K562 (cell line): ENCODE measurements around the gene DCTN1. TPM values are rescaled to one million over a fixed set of nuclear protein-coding genes. Genes with fewer than 3 reads are reported as not detected.

Source experiments
- DEAF1 ChIP-seq: fragments of 450-650 bp; formaldehyde crosslinking; IDR thresholded peaks from 2 replicates; pipeline ENCODE4 v1.4.0; 2020; ENCODE audit warnings: mild to moderate bottlenecking, moderate library complexity
- FOXP4 ChIP-seq: sonication (generic); formaldehyde crosslinking; IDR thresholded peaks from 2 replicates; pipeline ENCODE4 v1.8.0; 2022; ENCODE audit warnings: mild to moderate bottlenecking, missing genetic modification reagents, borderline replicate concordance
- GATAD2B ChIP-seq: fragments of 450-650 bp; IDR thresholded peaks from 2 replicates; pipeline ENCODE4 v1.6.1; 2017; ENCODE audit warnings: mild to moderate bottlenecking, borderline replicate concordance
- HCFC1 ChIP-seq: IDR thresholded peaks from 2 replicates; pipeline ENCODE4 v1.6.1; 2012; ENCODE audit warnings: low read depth, low read length, improper control_type of control experiment
- HLTF ChIP-seq: fragments of 450-650 bp; IDR thresholded peaks from 2 replicates; pipeline ENCODE4 v1.6.1; 2016
- KLF16 ChIP-seq: IDR thresholded peaks from 2 replicates; pipeline ENCODE4 v1.6.1; 2016; ENCODE audit warnings: antibody characterized with exemption
- MNT ChIP-seq, 2 experiments: fragments of 450-650 bp; conservative IDR thresholded peaks; 2 replicates each; pipeline ENCODE4 v1.6.1; 2017; ENCODE audit warnings: mild to moderate bottlenecking in 2 of 2, moderate library complexity in 2 of 2
- NFYB ChIP-seq: IDR thresholded peaks from 2 replicates; pipeline ENCODE4 v1.6.1; 2011; ENCODE audit warnings: mild to moderate bottlenecking, moderate library complexity; ENCODE audit not compliant: insufficient read length; ENCODE audit errors: extremely low read depth
- RAD21 ChIP-seq, 2 experiments: fragments of 250-450 bp in 1 of 2; fragments of 450-650 bp in 1 of 2; sonication (Bioruptor Pico) in 1 of 2; formaldehyde crosslinking in 1 of 2; IDR thresholded peaks in 1 of 2; conservative IDR thresholded peaks in 1 of 2; 2 replicates each; pipeline versions ENCODE4 v1.4.0 to v1.8.0; 2020 to 2022; ENCODE audit warnings: mild to moderate bottlenecking in 2 of 2, moderate library complexity in 1 of 2
- RBM25 ChIP-seq: fragments of 200-400 bp; formaldehyde crosslinking; IDR thresholded peaks from 2 replicates; pipeline ENCODE4 v1.6.1; 2018; ENCODE audit warnings: low read length, low read depth, moderate library complexity; ENCODE audit not compliant: severe bottlenecking
- RCOR1 ChIP-seq, 2 experiments: IDR thresholded peaks; 2 replicates each; pipeline ENCODE4 v1.6.1; 2012; ENCODE audit warnings: low read depth in 2 of 2, low read length in 2 of 2, borderline replicate concordance in 1 of 2, improper control_type of control experiment in 1 of 2
- SIX5 ChIP-seq, 2 experiments: IDR thresholded peaks; 2 replicates each; pipeline ENCODE4 v1.6.1; 2011; ENCODE audit warnings: low read length in 2 of 2, borderline replicate concordance in 1 of 2, low read depth in 1 of 2, mild to moderate bottlenecking in 1 of 2, moderate library complexity in 1 of 2; ENCODE audit not compliant: insufficient read depth in 1 of 2
- STAT6 ChIP-seq: sonication (generic); formaldehyde crosslinking; IDR thresholded peaks from 2 replicates; pipeline ENCODE4 v1.8.1; 2023; ENCODE audit warnings: mild to moderate bottlenecking, missing genetic modification reagents
- TAF15 ChIP-seq: fragments of 200-400 bp; formaldehyde crosslinking; IDR thresholded peaks from 2 replicates; pipeline ENCODE4 v1.6.1; 2017; ENCODE audit warnings: mild to moderate bottlenecking, low read depth, low read length, moderate library complexity
- WHSC1 ChIP-seq: IDR thresholded peaks from one replicate; pipeline ENCODE4 v1.6.1; 2012; ENCODE audit warnings: low read length, control low read depth, inconsistent platforms
- ZNF696 ChIP-seq: fragments of 250-450 bp; sonication (Bioruptor Pico); conservative IDR thresholded peaks from 2 replicates; pipeline ENCODE4 v1.4.0; 2020; ENCODE audit warnings: mild to moderate bottlenecking, moderate library complexity
- ZNF740 ChIP-seq, 3 experiments: fragments of 200-800 bp in 1 of 3; sonication (Bioruptor generic) in 1 of 3; sonication (generic) in 1 of 3; formaldehyde crosslinking in 1 of 3; IDR thresholded peaks; 2 replicates each; pipeline versions ENCODE4 v1.6.1 to v1.8.0; 2016 to 2022; ENCODE audit warnings: mild to moderate bottlenecking in 2 of 3, missing compliant biosample characterization in 2 of 3, missing genetic modification characterization in 2 of 3, missing genetic modification reagents in 1 of 3
- polyA plus RNA-seq, 8 experiments: library from polyadenylated mRNA; depleted of rRNA in 4 of 8; stranded (reverse) in 5 of 8; unstranded in 3 of 8; fragments of >200 nt; fragmentation: Nextera tagmentation in 2 of 8; fragmentation: Illumina TruSeq in 1 of 8; extraction: Ambion mirVana in 2 of 8; extraction: Trizol in 1 of 8; gene quantifications; 2 replicates each; pipeline versions ENCODE4 v1.2.1 to v1.2.3, GENCODE V29; 2011 to 2014; ENCODE audit warnings: inconsistent platforms in 1 of 8, missing spikeins in 1 of 8
- total RNA-seq, 7 experiments: library from RNA; depleted of rRNA in 6 of 7; stranded (reverse); fragments of >200 nt in 6 of 7; fragmentation: Illumina TruSeq in 2 of 7; extraction: Trizol in 2 of 7; gene quantifications; 2 replicates each; pipeline versions ENCODE4 v1.2.1 to v1.2.3, GENCODE V29; 2011 to 2021; ENCODE audit warnings: low replicate concordance in 1 of 7

The DCTN1 gene
- total and polyA plus RNA-seq, 9 of the 15 experiments (the other 6 are each of a cell fraction or from before 2014, with no cell fraction given) = 23.9 to 71.7 (median 45.0) TPM

GRCh38 chr2:74421221-74421870, 41.2 kb upstream of the DCTN1 start, which contains the start of the genes C2orf81 and WDR54 (continued):
- TF ChIP-seq MNT (conservative IDR thresholded peaks at IDR 0.05) (peak; percentile 40 to 55; a peak in 2 of 4 replicates), ZNF696 (no peak), RAD21 (CRISPR knock-in tag; conservative IDR thresholded peaks at IDR 0.05 in 1 of 2, IDR thresholded peaks at IDR 0.05 in 1 of 2) (no peak), WHSC1 (no peak), RCOR1 (IDR thresholded peaks at IDR 0.05; ENCODE audit: borderline replicate concordance in 1 of 2, low read depth in 2 of 2, low read length in 2 of 2) (peak in 1 of 2 experiments; percentile 73; a peak in 1 of 4 replicates), HLTF (no peak), RBM25 (peak; percentile 78), TAF15 (no peak), GATAD2B (no peak), DEAF1 (CRISPR knock-in tag) (no peak), KLF16 (no peak), FOXP4 (CRISPR knock-in tag) (peak; percentile 73; the same call in 1 of the 2 replicates), SIX5 (IDR thresholded peaks at IDR 0.05; ENCODE audit: borderline replicate concordance in 1 of 2, insufficient read depth in 1 of 2, low read depth in 1 of 2, low read length in 2 of 2) (no peak), ZNF740 (CRISPR knock-in tag; IDR thresholded peaks at IDR 0.05) (no peak), ZNF740 (tag; IDR thresholded peaks at IDR 0.05) (no peak), STAT6 (CRISPR knock-in tag) (no peak), HCFC1 (0 out of 2 replicates have a peak, but pooled peaks have one; percentile 16), NFYB (no peak)
